GM13976 (cell line): ENCODE results near the gene TMPRSS9.
"Not testable (repeated sequence)": the region's sequence is repeated elsewhere in the genome, so short reads cannot be mapped to it uniquely, and the experiment has no call there.

Source experiments
- DNase-seq: peaks from one replicate; pipeline ENCODE4 v3.0.0; 2012; ENCODE audit warnings: low spot score
- CTCF ChIP-seq: IDR thresholded peaks from 2 replicates; pipeline ENCODE4 v1.5.1; 2012; ENCODE audit warnings: borderline replicate concordance, mild to moderate bottlenecking; ENCODE audit not compliant: insufficient read depth; ENCODE audit errors: extremely low read depth, missing control alignments, control extremely low read depth
- in situ Hi-C: fragments of 300-500 bp; cut with MboI; formaldehyde crosslinking; loops from one replicate; pipeline ENCODE4 v1.12.0; 2022; ENCODE audit warnings: low sequenced_read_pairs, mixed read lengths, inconsistent platforms; ENCODE audit not compliant: unreplicated experiment

The TMPRSS9 gene

DNA sequence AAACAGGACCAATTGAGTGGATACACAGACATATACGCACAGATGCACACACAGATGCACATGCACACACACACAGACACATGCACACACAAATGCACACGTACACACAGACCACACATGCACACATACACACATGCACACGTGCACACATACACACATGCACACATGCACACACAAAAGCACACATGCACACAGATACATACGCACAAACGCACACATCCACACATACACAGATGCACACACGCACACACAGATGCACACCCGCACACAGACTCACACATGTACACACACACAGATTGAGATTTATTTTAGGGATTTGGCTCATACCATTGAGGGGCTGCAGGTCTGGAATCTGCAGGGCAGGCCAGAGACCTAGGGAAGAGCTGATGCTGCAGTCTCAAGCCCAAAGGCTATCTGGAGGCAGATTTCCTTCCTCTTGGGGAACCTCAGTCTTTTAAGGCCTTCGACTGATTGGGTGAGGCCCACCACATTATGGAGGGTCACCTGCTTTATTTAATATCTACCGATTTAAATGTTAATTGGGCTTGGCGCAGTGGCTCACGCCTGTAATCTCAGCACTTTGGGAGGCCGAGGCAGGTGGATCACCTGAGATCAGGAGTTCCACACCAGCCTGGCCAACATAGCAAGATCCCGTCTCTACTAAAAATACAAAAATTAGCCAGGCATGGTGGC, 22.6 kb downstream of the TMPRSS9 start:
- TF ChIP-seq CTCF: no peak
- DNase-seq: no peak
- in situ Hi-C loops: no loop called here

DNA sequence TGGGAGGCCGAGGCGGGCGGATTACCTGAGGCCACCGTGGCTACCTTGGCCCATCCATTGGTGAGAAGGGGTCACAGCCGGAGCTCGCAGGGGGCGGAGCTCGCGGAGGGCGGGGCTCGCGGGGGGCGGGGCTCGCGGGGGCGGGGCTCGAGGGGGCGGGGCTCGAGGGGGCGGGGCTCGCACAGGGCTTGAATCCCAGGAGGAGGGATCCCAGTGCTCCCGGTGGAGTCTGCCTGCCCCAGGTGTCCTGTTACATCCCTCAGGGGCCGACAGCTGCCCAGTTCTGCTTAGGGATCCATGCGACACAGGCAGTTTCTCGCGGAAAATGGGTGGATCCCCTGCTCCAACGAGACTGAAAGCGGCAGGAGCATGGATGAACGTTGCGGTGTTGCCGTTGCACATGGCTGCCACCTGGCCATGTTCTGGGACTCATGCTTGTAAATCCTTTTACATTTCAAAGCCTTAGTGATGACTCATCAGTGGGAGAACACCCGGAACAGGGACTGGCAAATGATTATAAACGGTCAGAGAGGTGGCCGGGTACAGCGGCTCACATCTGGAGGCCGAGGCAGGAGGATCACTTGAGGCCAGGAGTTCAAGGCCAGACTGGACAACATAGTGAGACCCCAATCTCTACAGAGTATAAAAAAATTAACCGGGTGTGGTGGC, 25.1 kb downstream of the TMPRSS9 start:
- no peak for TF ChIP-seq CTCF
- no peak for DNase-seq
- in situ Hi-C loops: no loop called here

DNA sequence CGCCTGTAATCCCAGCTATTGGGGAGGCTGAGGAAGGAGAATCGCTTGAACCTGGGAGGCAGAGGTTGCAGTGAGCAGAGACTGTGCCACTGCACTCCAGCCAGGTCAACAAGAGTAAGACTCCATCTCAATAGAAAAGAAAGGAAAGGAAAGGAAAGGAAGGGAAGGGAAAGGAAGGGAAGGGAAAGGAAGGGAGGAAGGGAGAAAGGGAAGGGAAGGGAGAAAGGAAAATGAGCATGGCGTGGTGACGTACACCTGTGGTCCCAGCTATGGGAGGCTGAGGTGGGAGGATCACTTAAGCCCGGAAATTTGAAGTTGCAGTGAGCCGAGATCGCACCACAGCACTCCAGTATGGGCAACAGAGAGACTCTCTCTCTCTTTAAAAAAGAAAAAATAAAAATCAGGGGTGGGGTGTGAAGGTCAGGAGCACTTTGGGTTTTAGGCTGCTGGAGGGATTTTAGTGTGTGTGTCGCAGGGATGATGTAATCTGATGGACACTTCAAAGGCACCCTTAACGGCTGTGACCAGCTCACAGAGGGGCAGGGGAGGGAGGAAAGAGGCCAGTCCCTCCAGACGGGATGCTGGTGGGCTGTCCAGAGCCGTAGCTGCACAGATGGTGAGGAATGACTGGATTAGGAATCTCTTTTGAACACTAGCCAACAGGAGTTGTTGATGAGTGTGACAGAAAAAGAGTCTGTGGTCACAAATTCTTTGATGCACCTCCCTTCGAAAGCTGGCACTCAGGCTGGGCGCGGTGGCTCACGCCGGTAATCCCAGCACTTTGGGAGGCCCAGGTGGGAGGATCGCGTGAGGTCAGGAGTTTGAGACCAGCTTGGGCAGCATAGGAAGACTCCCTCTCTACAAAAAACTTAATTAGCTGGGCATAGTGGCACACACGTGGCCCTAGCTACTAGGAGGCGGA, 27.6 kb downstream of the TMPRSS9 start:
- no peak for TF ChIP-seq CTCF
- DNase-seq: no peak
- in situ Hi-C loops: no loop called here

GRCh38 chr19:2389594-2389993, 29.5 kb downstream of the TMPRSS9 start:
- in situ Hi-C loops: no loop called here
- no peak for DNase-seq
- TF ChIP-seq CTCF: no peak

- in situ Hi-C loops: loop anchor here (10.0 kb wide), 1 partner anchor 224 kb away; no protein-coding TSS in a partner anchor
- peak; percentile 65 for TF ChIP-seq CTCF
- DNase-seq: peak; percentile 74
Measured at GRCh38 chr19:2391118-2391725, 31.2 kb downstream of the TMPRSS9 start.

DNA sequence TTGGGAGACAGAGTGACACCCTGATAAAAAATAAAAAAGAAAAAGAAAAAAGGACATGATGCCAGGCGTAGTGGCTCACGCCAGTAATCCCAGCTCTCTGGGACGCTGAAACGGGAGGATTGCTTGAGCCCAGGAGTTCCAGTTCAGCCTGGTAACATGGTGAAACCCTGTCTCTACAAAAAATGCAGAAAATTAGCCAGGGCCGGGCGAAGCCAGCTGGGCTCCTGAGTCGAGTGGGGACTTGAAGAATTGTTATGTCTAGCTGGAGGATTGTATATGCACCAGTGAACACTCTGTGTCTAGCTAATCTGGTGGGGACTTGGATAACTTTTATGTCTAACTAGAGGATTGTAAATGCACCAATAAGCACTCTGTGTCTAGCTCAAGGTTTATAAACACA, 32.3 kb downstream of the TMPRSS9 start:
- DNase-seq: no peak
- in situ Hi-C loops: loop anchor here (10.0 kb wide), 1 partner anchor 222 kb away; no protein-coding TSS in a partner anchor
- TF ChIP-seq CTCF: no peak

DNA sequence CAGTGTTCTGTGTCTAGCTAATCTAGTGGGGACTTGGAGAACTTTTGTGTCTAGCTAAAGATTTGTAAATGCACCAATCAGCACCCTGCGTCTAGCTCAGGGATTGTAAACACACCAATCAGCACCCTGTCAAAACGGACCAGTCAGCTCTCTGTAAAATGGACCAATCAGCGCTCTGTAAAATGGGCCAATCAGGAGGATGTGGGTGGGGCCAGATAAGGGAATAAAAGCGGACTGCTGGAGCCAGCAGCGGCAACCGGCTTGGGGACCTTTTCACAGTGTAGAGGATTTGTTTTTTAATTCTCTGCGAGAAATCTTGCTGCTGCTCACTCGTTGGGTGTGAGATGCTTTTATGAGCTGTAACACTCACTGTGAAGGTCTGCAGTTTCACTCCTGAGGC, 32.8 kb downstream of the TMPRSS9 start:
- in situ Hi-C loops: loop anchor here (10.0 kb wide), 1 partner anchor 222 kb away; no protein-coding TSS in a partner anchor
- not testable (repeated sequence) for DNase-seq
